ENCODE results near the gene XRCC5.

DNA sequence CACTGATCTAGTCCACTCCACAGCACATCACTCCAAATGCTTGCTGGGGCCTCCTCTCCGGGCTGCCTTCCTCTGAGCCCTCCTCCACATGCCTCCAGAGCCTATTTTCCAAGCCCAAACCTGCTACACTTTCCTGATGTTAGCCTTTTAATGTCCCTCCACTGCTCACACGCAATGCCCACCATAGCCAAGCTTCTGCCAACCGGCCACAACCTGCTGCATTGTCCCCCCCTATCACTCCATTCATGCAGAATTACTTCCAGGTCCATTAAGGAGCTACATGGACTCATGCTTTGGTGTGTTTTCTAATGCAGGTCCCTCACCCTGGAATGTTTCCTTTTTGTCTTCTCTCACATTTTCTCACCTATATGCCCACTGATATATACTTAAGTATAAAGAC is 133.9 kb downstream of the XRCC5 start:
- TF ChIP-seq, protein P1, sequence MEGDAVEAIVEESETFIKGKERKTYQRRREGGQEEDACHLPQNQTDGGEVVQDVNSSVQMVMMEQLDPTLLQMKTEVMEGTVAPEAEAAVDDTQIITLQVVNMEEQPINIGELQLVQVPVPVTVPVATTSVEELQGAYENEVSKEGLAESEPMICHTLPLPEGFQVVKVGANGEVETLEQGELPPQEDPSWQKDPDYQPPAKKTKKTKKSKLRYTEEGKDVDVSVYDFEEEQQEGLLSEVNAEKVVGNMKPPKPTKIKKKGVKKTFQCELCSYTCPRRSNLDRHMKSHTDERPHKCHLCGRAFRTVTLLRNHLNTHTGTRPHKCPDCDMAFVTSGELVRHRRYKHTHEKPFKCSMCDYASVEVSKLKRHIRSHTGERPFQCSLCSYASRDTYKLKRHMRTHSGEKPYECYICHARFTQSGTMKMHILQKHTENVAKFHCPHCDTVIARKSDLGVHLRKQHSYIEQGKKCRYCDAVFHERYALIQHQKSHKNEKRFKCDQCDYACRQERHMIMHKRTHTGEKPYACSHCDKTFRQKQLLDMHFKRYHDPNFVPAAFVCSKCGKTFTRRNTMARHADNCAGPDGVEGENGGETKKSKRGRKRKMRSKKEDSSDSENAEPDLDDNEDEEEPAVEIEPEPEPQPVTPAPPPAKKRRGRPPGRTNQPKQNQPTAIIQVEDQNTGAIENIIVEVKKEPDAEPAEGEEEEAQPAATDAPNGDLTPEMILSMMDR (IDR thresholded peaks at IDR 0.05), result no peak
- no peak for TF ChIP-seq EZH2phosphoT487 (IDR thresholded peaks at IDR 0.05)
- no peak for TF ChIP-seq EZH2 (IDR thresholded peaks at IDR 0.05)

Data from neural progenitor cell (in vitro differentiated cells).